ENCODE data around the gene RYR3.
"Not testable (repeated sequence)": the region's sequence is repeated elsewhere in the genome, so short reads cannot be mapped to it uniquely, and the experiment has no call there.

The RYR3 gene

GRCh38 chr15:33565094-33565493 is 254.3 kb downstream of the RYR3 start:
- Histone ChIP-seq H2AFZ (ENCODE audit: low read depth, low read length) (no peak overlapping the region), H3K4me2 (ENCODE audit: low read length, poor library complexity, severe bottlenecking) (no peak overlapping the region), H3K9ac (ENCODE audit: low read length) (no peak overlapping the region), H2BK120ac (ENCODE audit: low read depth, low read length) (no peak overlapping the region), H3K4me1 (ENCODE audit: control insufficient read depth, insufficient read depth, low read depth, low read length) (no peaks in the 10 kb centered on the region), H3K9me3 (ENCODE audit: control insufficient read depth, low read length) (peaks cover 10% of the 10 kb centered on the region), H2AK5ac (ENCODE audit: low read length, severe bottlenecking) (no peak overlapping the region), H3K18ac (ENCODE audit: low read depth in 1 of 2, low read length in 2 of 2) (no peak overlapping the region), H2BK12ac (ENCODE audit: low read length in 2 of 2) (no peak overlapping the region), H3K36me3 (ENCODE audit: control insufficient read depth in 1 of 2, insufficient read depth in 2 of 2, low read depth in 1 of 2, low read length in 2 of 2) (peaks cover 0 to 4% of the 10 kb centered on the region in 2 experiments), H4K8ac (ENCODE audit: low read length) (no peak overlapping the region), H3K79me1 (replicated peaks; ENCODE audit: low read length, poor library complexity, severe bottlenecking) (no peaks in the 10 kb centered on the region), H2BK5ac (ENCODE audit: low read depth, low read length, poor library complexity, severe bottlenecking) (no peak overlapping the region), H4K91ac (ENCODE audit: low read length) (no peak overlapping the region), H3K23ac (ENCODE audit: low read length in 2 of 2) (no peak overlapping the region), H3K14ac (ENCODE audit: low read length in 2 of 2) (no peak overlapping the region), H3K4me3 (ENCODE audit: insufficient read depth in 1 of 2, low read depth in 1 of 2, low read length in 2 of 2) (no peak overlapping the region), H3K27me3 (ENCODE audit: control insufficient read depth in 1 of 2, insufficient read depth in 1 of 2, low read length in 2 of 2) (peaks cover 0 to 34% of the 10 kb centered on the region in 2 experiments), H3K27ac (ENCODE audit: low read length, poor library complexity, severe bottlenecking) (no peak overlapping the region), H3K4ac (ENCODE audit: low read depth in 1 of 2, low read length in 2 of 2) (no peak overlapping the region), H2BK15ac (ENCODE audit: low read depth, poor library complexity, severe bottlenecking) (no peak overlapping the region)
- WGBS, result 42% methylated on average over 2 of the region's 3 CpGs
- DNase-seq, result no peak

- no peak overlapping the region for H3K18ac ChIP-seq (ENCODE audit: low read depth in 1 of 2, low read length in 2 of 2)
- peaks cover 10% of the 10 kb centered on the region for H3K9me3 ChIP-seq (ENCODE audit: control insufficient read depth, low read length)
- no peak for DNase-seq
- no peak overlapping the region for H3K9ac ChIP-seq (ENCODE audit: low read length)
- peaks cover 0 to 21% of the 10 kb centered on the region in 2 experiments for H3K27me3 ChIP-seq (ENCODE audit: control insufficient read depth in 1 of 2, insufficient read depth in 1 of 2, low read length in 2 of 2)
- H4K8ac ChIP-seq (ENCODE audit: low read length), result no peak overlapping the region
- H3K4me2 ChIP-seq (ENCODE audit: low read length, poor library complexity, severe bottlenecking), result no peak overlapping the region
- H2BK5ac ChIP-seq (ENCODE audit: low read depth, low read length, poor library complexity, severe bottlenecking), result no peak overlapping the region
- H2AK5ac ChIP-seq (ENCODE audit: low read length, severe bottlenecking), result no peak overlapping the region
- no peak overlapping the region for H3K27ac ChIP-seq (ENCODE audit: low read length, poor library complexity, severe bottlenecking)
- H3K36me3 ChIP-seq (ENCODE audit: control insufficient read depth in 1 of 2, insufficient read depth in 2 of 2, low read depth in 1 of 2, low read length in 2 of 2), result peaks cover 0 to 6% of the 10 kb centered on the region in 2 experiments
- H3K4ac ChIP-seq (ENCODE audit: low read depth in 1 of 2, low read length in 2 of 2), result no peak overlapping the region
- H2BK15ac ChIP-seq (ENCODE audit: low read depth, poor library complexity, severe bottlenecking), result no peak overlapping the region
- H2BK12ac ChIP-seq (ENCODE audit: low read length in 2 of 2), result no peak overlapping the region
- H3K4me3 ChIP-seq (ENCODE audit: insufficient read depth in 1 of 2, low read depth in 1 of 2, low read length in 2 of 2), result no peak overlapping the region
- H3K23ac ChIP-seq (ENCODE audit: low read length in 2 of 2), result no peak overlapping the region
- no peak overlapping the region for H4K91ac ChIP-seq (ENCODE audit: low read length)
- no peaks in the 10 kb centered on the region for H3K4me1 ChIP-seq (ENCODE audit: control insufficient read depth, insufficient read depth, low read depth, low read length)
- H3K79me1 ChIP-seq (replicated peaks; ENCODE audit: low read length, poor library complexity, severe bottlenecking), result no peaks in the 10 kb centered on the region
- H2BK120ac ChIP-seq (ENCODE audit: low read depth, low read length), result no peak overlapping the region
- no peak overlapping the region for H2AFZ ChIP-seq (ENCODE audit: low read depth, low read length)
- H3K14ac ChIP-seq (ENCODE audit: low read length in 2 of 2), result no peak overlapping the region
These were observed 256.9 kb downstream of the RYR3 start for GRCh38 chr15:33567652-33568051.

GRCh38 chr15:33569036-33569435 is 258.3 kb downstream of the RYR3 start:
- H2BK15ac ChIP-seq (ENCODE audit: low read depth, poor library complexity, severe bottlenecking), result no peak overlapping the region
- 100% methylated on average over 1 of the region's 1 CpG for WGBS

GRCh38 chr15:33577911-33578310 is 267.1 kb downstream of the RYR3 start:
- not testable (repeated sequence) for H3K18ac ChIP-seq (ENCODE audit: low read depth in 1 of 2, low read length in 2 of 2); H3K4me2 ChIP-seq (ENCODE audit: low read length, poor library complexity, severe bottlenecking); H3K4me3 ChIP-seq (ENCODE audit: insufficient read depth in 1 of 2, low read depth in 1 of 2, low read length in 2 of 2); H3K9ac ChIP-seq (ENCODE audit: low read length); H3K79me1 ChIP-seq (replicated peaks; ENCODE audit: low read length, poor library complexity, severe bottlenecking); H2BK5ac ChIP-seq (ENCODE audit: low read depth, low read length, poor library complexity, severe bottlenecking); H3K23ac ChIP-seq (ENCODE audit: low read length in 2 of 2); H3K36me3 ChIP-seq (ENCODE audit: control insufficient read depth in 1 of 2, insufficient read depth in 2 of 2, low read depth in 1 of 2, low read length in 2 of 2); H2BK15ac ChIP-seq (ENCODE audit: low read depth, poor library complexity, severe bottlenecking); H3K4ac ChIP-seq (ENCODE audit: low read depth in 1 of 2, low read length in 2 of 2); H4K91ac ChIP-seq (ENCODE audit: low read length); H3K14ac ChIP-seq (ENCODE audit: low read length in 2 of 2); H2AK5ac ChIP-seq (ENCODE audit: low read length, severe bottlenecking); H3K4me1 ChIP-seq (ENCODE audit: control insufficient read depth, insufficient read depth, low read depth, low read length); DNase-seq; H2BK12ac ChIP-seq (ENCODE audit: low read length in 2 of 2); H4K8ac ChIP-seq (ENCODE audit: low read length); H3K9me3 ChIP-seq (ENCODE audit: control insufficient read depth, low read length); H2BK120ac ChIP-seq (ENCODE audit: low read depth, low read length); H3K27ac ChIP-seq (ENCODE audit: low read length, poor library complexity, severe bottlenecking); H2AFZ ChIP-seq (ENCODE audit: low read depth, low read length)
- WGBS, result no CpG with 5 or more reads among the region's 2 CpGs
- H3K27me3 ChIP-seq (ENCODE audit: control insufficient read depth in 1 of 2, insufficient read depth in 1 of 2, low read length in 2 of 2), result peaks cover 8 to 22% of the 10 kb centered on the region in 2 experiments

More at GRCh38 chr15:33569036-33569435, 258.3 kb downstream of the RYR3 start:
- Histone ChIP-seq H3K9me3 (ENCODE audit: control insufficient read depth, low read length) (peaks cover 8% of the 10 kb centered on the region), H2BK120ac (ENCODE audit: low read depth, low read length) (no peak overlapping the region), H2BK12ac (ENCODE audit: low read length in 2 of 2) (no peak overlapping the region), H3K14ac (ENCODE audit: low read length in 2 of 2) (no peak overlapping the region), H3K4me3 (ENCODE audit: insufficient read depth in 1 of 2, low read depth in 1 of 2, low read length in 2 of 2) (no peak overlapping the region), H3K23ac (ENCODE audit: low read length in 2 of 2) (no peak overlapping the region), H3K27ac (ENCODE audit: low read length, poor library complexity, severe bottlenecking) (no peak overlapping the region), H3K4me1 (ENCODE audit: control insufficient read depth, insufficient read depth, low read depth, low read length) (no peaks in the 10 kb centered on the region), H2AK5ac (ENCODE audit: low read length, severe bottlenecking) (no peak overlapping the region), H3K18ac (ENCODE audit: low read depth in 1 of 2, low read length in 2 of 2) (no peak overlapping the region), H2BK5ac (ENCODE audit: low read depth, low read length, poor library complexity, severe bottlenecking) (no peak overlapping the region), H3K4me2 (ENCODE audit: low read length, poor library complexity, severe bottlenecking) (no peak overlapping the region), H3K36me3 (ENCODE audit: control insufficient read depth in 1 of 2, insufficient read depth in 2 of 2, low read depth in 1 of 2, low read length in 2 of 2) (peaks cover 0 to 6% of the 10 kb centered on the region in 2 experiments), H3K9ac (ENCODE audit: low read length) (no peak overlapping the region), H4K8ac (ENCODE audit: low read length) (no peak overlapping the region), H3K27me3 (ENCODE audit: control insufficient read depth in 1 of 2, insufficient read depth in 1 of 2, low read length in 2 of 2) (peaks cover 4 to 12% of the 10 kb centered on the region in 2 experiments), H3K79me1 (replicated peaks; ENCODE audit: low read length, poor library complexity, severe bottlenecking) (no peaks in the 10 kb centered on the region), H3K4ac (ENCODE audit: low read depth in 1 of 2, low read length in 2 of 2) (no peak overlapping the region), H2AFZ (ENCODE audit: low read depth, low read length) (no peak overlapping the region), H4K91ac (ENCODE audit: low read length) (no peak overlapping the region)
- no peak for DNase-seq

All from mesenchymal stem cell (in vitro differentiated cells and primary cell).